Caco-2 (cell line): ENCODE results near the gene ADNP2. TPM values are rescaled to one million over a fixed set of nuclear protein-coding genes. Genes with fewer than 3 reads are reported as not detected.

ENCODE experiments used
- BruUV-seq: library from RNA; stranded (reverse); fragments of 400-500 nt; replicated peaks from 2 replicates; lab custom pipeline; 2021; lab: Mats Ljungman, UMichigan
- CTCF ChIA-PET: fragments of 300-600 bp; sonication (Branson Sonifier 250); formaldehyde crosslinking; loops from one replicate; lab custom pipeline; 2022; ENCODE audit warnings: antibody characterized with exemption; lab: Charles Lee
- POLR2A ChIA-PET: fragments of 300-600 bp; sonication (Branson Sonifier 250); formaldehyde crosslinking; loops from one replicate; lab custom pipeline; 2022; ENCODE audit warnings: antibody characterized with exemption; lab: Charles Lee
- DNase-seq, 2 experiments: peaks; one replicate each; pipeline versions ENCODE4 v3.0.0 to v3.0.0-alpha.2; 2020 to 2022
- H3K27me3 ChIP-seq: replicated peaks from 2 replicates; pipeline ENCODE4 v1.6.0; 2011; ENCODE audit warnings: low read length; ENCODE audit not compliant: control insufficient read depth, insufficient read depth
- H3K36me3 ChIP-seq: 2 replicates; pipeline ENCODE4 v1.5.1; 2011; ENCODE audit warnings: low read length; ENCODE audit not compliant: control insufficient read depth, insufficient read depth
- H3K4me1 ChIP-seq: fragments of 250-450 bp; sonication (Bioruptor Pico); 2 replicates; pipeline ENCODE4 v1.5.1; 2020; ENCODE audit warnings: mild to moderate bottlenecking
- H3K4me3 ChIP-seq: 2 replicates; pipeline ENCODE4 v1.5.1; 2011; ENCODE audit warnings: low read depth, mild to moderate bottlenecking, control low read depth, low read length
- H3K9me3 ChIP-seq: fragments of 250-450 bp; sonication (Bioruptor Pico); 2 replicates; pipeline ENCODE4 v1.5.1; 2020; ENCODE audit warnings: mild to moderate bottlenecking, moderate library complexity
- H3K27ac Mint-ChIP-seq: one replicate; pipeline ENCODE4 v1.8.0; 2022; ENCODE audit warnings: mixed read lengths; ENCODE audit not compliant: unreplicated experiment
- H3K27me3 Mint-ChIP-seq: one replicate; pipeline ENCODE4 v1.8.0; 2022; ENCODE audit warnings: mixed read lengths; ENCODE audit not compliant: insufficient read depth, unreplicated experiment
- H3K36me3 Mint-ChIP-seq: one replicate; pipeline ENCODE4 v1.8.0; 2022; ENCODE audit warnings: mild to moderate bottlenecking, mixed read lengths; ENCODE audit not compliant: insufficient read depth, unreplicated experiment
- H3K4me1 Mint-ChIP-seq: one replicate; pipeline ENCODE4 v1.8.0; 2022; ENCODE audit warnings: low read depth, mixed read lengths; ENCODE audit not compliant: unreplicated experiment
- H3K4me3 Mint-ChIP-seq: one replicate; pipeline ENCODE4 v1.8.0; 2022; ENCODE audit warnings: mild to moderate bottlenecking, moderate library complexity, mixed read lengths; ENCODE audit not compliant: unreplicated experiment
- H3K9me3 Mint-ChIP-seq: one replicate; pipeline ENCODE4 v1.8.0; 2022; ENCODE audit warnings: mixed read lengths; ENCODE audit not compliant: unreplicated experiment
- CTCF ChIP-seq, 2 experiments: fragments of 200-600 bp in 1 of 2; IDR thresholded peaks; 1 replicate in 1 of 2; 2 replicates in 1 of 2; pipeline versions ENCODE4 v1.5.1 to v1.8.0; 2011 to 2022; ENCODE audit warnings: antibody characterized with exemption in 1 of 2, control low read depth in 1 of 2, inconsistent platforms in 1 of 2, low read depth in 1 of 2, low read length in 1 of 2, mild to moderate bottlenecking in 1 of 2, moderate library complexity in 1 of 2; ENCODE audit not compliant: insufficient read depth in 1 of 2, severe bottlenecking in 1 of 2, unreplicated experiment in 1 of 2
- intact Hi-C: fragments of 100-400 bp; cut with micrococcal nuclease; formaldehyde crosslinking; loops from one replicate; pipeline ENCODE4 v1.10.0; 2022; ENCODE audit not compliant: unreplicated experiment
- total RNA-seq: library from RNA; stranded (reverse); gene quantifications from 2 replicates; pipeline ENCODE4 v1.2.3, GENCODE V29; 2022

Gene ADNP2
- total RNA-seq, 1 experiment from 2014 or later, result 22.1 TPM

GRCh38 chr18:80143881-80144280 lies 34.8 kb downstream of the ADNP2 start:
- Histone ChIP-seq H3K27me3 (no peaks in the 10 kb centered on the region), H3K4me1 (no peaks in the 10 kb centered on the region), H3K9me3 (no peaks in the 10 kb centered on the region), H3K4me3 (no peak overlapping the region), H3K36me3 (no peaks in the 10 kb centered on the region)
- ChIA-PET CTCF (no interaction called here), POLR2A (no interaction called here)
- no peak overlapping the region for H3K27ac Mint-ChIP-seq
- H3K36me3 Mint-ChIP-seq, result peaks cover 12% of the 10 kb centered on the region
- no peak for TF ChIP-seq CTCF (IDR thresholded peaks at IDR 0.05; ENCODE audit: insufficient read depth in 1 of 2, low read depth in 1 of 2, low read length in 1 of 2, severe bottlenecking in 1 of 2, unreplicated experiment in 1 of 2)
- no peaks in the 10 kb centered on the region for H3K4me1 Mint-ChIP-seq
- no peaks in the 10 kb centered on the region for H3K27me3 Mint-ChIP-seq
- H3K9me3 Mint-ChIP-seq, result no peaks in the 10 kb centered on the region
- BruUV-seq, result no TSS peak
- intact Hi-C loops, result loop anchor here (10.0 kb wide), 1 partner anchor 109 kb away; the partner anchor contains the start of gene RBFA
- no peak for DNase-seq
- H3K4me3 Mint-ChIP-seq, result no peak overlapping the region

GRCh38 chr18:80145196-80145804 lies 36.2 kb downstream of the ADNP2 start:
- H3K27me3 ChIP-seq, result no peaks in the 10 kb centered on the region
- ChIA-PET POLR2A (no interaction called here), CTCF (no interaction called here)
- H3K36me3 Mint-ChIP-seq, result peaks cover 12% of the 10 kb centered on the region
- no peaks in the 10 kb centered on the region for H3K36me3 ChIP-seq
- DNase-seq, result no peak
- no peak for TF ChIP-seq CTCF (IDR thresholded peaks at IDR 0.05; ENCODE audit: insufficient read depth in 1 of 2, low read depth in 1 of 2, low read length in 1 of 2, severe bottlenecking in 1 of 2, unreplicated experiment in 1 of 2)
- no TSS peak for BruUV-seq
- H3K4me3 Mint-ChIP-seq, result no peak overlapping the region
- H3K4me3 ChIP-seq, result no peak overlapping the region
- H3K9me3 ChIP-seq, result no peaks in the 10 kb centered on the region
- intact Hi-C loops, result loop anchor here (10.0 kb wide), 1 partner anchor 110 kb away; the partner anchor contains the start of gene RBFA
- H3K4me1 ChIP-seq, result no peaks in the 10 kb centered on the region
- no peaks in the 10 kb centered on the region for H3K4me1 Mint-ChIP-seq
- no peaks in the 10 kb centered on the region for H3K27me3 Mint-ChIP-seq
- H3K27ac Mint-ChIP-seq, result no peak overlapping the region
- H3K9me3 Mint-ChIP-seq, result no peaks in the 10 kb centered on the region

GRCh38 chr18:80147037-80147417 lies 38.0 kb downstream of the ADNP2 start:
- no peak for TF ChIP-seq CTCF (IDR thresholded peaks at IDR 0.05; ENCODE audit: insufficient read depth in 1 of 2, low read depth in 1 of 2, low read length in 1 of 2, severe bottlenecking in 1 of 2, unreplicated experiment in 1 of 2)
- Mint-ChIP-seq H3K4me1 (no peaks in the 10 kb centered on the region), H3K9me3 (no peaks in the 10 kb centered on the region), H3K4me3 (peak overlapping the region; percentile 81), H3K27me3 (no peaks in the 10 kb centered on the region), H3K36me3 (peaks cover 12% of the 10 kb centered on the region), H3K27ac (no peak overlapping the region)
- peak in 1 of 2 experiments; percentile 10 for DNase-seq
- CTCF ChIA-PET, result no interaction called here
- POLR2A ChIA-PET, result interaction anchor here (1.3 kb wide), 2 partner anchors 38 to 183 kb away, joined by 3 to 4 read pairs; partner anchors contain the start of genes ADNP2 and HSBP1L1
- Histone ChIP-seq H3K9me3 (no peaks in the 10 kb centered on the region), H3K4me1 (no peaks in the 10 kb centered on the region), H3K27me3 (no peaks in the 10 kb centered on the region), H3K36me3 (no peaks in the 10 kb centered on the region), H3K4me3 (peak overlapping the region; percentile 54)
- BruUV-seq, result no TSS peak
- intact Hi-C loops, result loop anchor here (10.0 kb wide), 1 partner anchor 112 kb away; the partner anchor contains the start of gene RBFA
